Activated CD8-positive, alpha-beta memory T cell treated with anti-CD3 and anti-CD28 coated beads for 24 hours (primary cell): Measurements from ENCODE around the gene ZDHHC20.

Experiments used
- DNase-seq: peaks from one replicate; pipeline ENCODE4 v3.0.0-alpha.2; 2020

The ZDHHC20 gene

DNA sequence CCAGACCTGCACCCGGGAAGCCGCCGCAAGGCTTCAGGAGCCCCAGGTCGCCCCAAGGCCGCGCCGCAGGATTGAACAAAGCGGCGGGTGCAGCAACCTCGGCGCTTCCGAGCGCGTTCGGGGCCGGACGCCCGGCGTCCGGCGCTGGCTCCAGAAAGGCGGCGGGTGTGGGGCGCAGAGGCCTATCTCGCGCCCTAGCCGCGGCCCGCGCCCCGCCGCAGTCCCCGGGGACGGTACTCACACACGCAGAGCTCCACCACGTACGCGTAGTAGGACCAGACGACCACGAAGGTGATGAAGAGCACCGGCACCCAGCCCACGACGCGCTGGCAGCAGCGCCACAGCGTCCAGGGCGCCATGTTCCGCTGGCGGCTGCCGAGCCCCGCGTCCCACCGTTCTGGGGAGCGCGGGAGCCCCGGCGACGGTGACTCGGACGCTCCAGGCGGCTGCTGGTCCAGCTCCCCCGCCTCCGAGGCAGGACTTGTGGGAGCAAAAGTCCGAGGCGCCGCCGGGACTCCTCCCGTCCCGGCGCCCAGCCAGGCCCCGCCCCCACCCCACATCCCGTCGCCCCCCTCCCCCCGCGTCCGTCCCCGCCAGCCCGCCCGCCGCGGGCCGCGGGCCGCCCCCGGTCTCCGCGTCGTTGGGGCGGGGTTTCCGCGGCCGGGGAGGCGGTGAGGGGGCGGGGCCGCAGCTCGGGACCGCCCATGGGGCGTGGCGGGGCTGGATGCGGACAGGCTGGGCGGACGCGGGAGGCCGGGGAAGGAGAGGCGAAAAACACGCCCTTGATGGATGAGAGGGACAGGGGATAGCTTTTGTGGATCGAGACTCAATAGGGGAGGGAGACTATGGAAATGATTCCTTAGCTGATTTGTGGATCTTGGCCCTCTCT, at the start of gene ZDHHC20:
TSS of gene ZDHHC20 (minus strand) at position 491 of the 889 bp plus-strand sequence. CDS start at position 359, 132 bp downstream.
- peak; percentile 98 for DNase-seq

DNA sequence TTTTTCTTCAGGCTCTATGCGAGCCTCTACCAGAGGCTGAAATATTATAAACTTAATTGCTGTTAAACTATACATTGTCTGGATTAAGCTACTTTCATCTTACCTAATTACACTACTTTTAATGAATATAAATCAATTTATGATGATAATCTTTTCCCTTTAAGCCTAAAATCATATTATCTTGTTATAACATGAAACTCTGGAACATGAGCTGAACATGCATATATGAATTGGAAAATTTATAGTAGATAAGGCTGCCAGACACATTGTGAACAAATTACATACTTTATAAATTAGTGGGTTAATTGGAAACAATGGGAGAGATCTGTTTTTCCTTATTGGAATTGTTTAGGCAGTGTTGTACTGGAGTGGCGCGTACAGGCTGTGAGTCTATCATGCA, 45.3 kb upstream of the ZDHHC20 start:
- DNase-seq = no peak

- no peak for DNase-seq
Observed at GRCh38 chr13:21501686-21502085, 42.6 kb upstream of the ZDHHC20 start.

DNA sequence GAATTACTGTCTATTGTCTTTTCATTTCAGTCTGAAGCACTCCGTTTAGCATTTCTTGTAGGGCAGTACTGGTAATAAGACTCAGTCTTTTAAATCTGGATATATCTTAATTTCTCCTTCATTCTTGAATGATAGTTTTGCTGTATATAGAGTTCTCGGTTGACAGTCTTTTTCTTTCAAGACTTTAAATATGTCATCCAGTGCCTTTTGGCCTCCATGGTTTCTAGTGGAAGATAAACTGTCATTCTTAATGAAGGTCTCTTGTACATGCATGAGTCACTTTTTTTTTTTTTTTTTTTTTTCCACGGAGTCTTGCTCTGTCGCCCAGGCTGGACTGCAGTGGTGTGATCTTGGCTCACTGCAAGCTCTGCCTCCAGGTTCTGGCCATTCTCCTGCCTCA, 27.2 kb upstream of the ZDHHC20 start:
- DNase-seq = no peak

GRCh38 chr13:21483748-21484147, 24.6 kb upstream of the ZDHHC20 start:
- no peak for DNase-seq

DNA sequence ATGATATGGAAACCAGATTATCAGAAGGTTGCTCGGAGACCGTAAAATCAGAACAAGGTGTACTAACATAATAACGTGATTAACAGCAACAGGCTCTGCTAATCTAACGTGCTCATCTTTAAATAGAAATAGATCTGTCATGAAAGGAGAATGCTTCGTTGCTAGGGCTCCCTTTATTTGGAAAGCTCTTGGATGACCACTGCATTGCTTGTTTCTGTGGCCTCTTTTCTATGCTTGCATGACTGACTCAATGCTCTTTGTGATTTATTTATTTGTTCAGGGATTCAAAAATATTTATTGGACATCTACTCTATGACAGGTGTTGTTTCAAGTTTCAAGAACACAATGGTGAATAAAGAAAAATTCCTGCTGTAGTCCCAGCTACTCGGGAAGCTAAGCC, 22.3 kb upstream of the ZDHHC20 start:
- no peak for DNase-seq

DNA sequence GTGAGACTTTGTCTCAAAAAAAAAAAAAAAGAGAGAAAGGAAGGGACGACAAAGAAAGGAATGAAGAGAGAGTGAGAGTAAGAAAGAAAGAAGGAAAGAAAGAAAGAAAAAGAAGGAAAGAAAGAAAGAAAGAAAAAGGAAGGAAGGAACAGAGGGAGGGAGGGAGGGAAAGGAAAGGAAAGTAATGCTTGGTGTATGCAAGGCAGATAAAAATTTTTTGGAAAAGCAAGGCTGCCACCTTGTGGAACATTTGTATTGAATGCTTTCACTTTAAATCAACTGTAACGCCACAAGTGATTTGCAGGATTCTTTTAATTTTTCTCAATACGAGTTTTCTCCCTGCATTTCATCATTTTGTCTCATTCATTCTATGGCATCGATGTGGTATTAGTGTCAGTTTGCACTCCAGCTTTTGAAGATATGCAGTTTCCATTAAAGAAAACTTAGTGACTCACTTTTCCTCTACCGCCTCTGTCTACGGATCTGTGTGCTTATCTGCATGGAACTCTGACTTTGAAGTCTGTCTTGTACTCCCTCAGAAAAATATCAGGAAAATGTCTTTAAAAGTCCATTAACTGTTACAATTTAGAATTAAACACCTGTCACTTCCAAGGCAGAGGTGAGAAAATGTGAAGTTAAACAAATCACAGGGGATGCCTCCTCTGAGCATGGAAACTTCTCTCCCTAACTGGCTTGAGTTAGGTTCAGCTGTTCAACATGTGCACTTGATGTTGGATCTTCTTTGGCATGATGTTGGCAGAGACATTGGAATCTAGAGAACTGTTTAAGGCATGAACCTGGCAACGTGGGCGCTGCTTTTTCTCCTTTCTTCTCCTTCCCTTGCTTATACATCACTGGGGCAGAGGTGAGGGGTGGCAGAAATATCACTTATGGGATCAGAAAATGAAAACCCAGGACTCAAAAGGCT, 20.0 kb upstream of the ZDHHC20 start:
- no peak for DNase-seq

DNA sequence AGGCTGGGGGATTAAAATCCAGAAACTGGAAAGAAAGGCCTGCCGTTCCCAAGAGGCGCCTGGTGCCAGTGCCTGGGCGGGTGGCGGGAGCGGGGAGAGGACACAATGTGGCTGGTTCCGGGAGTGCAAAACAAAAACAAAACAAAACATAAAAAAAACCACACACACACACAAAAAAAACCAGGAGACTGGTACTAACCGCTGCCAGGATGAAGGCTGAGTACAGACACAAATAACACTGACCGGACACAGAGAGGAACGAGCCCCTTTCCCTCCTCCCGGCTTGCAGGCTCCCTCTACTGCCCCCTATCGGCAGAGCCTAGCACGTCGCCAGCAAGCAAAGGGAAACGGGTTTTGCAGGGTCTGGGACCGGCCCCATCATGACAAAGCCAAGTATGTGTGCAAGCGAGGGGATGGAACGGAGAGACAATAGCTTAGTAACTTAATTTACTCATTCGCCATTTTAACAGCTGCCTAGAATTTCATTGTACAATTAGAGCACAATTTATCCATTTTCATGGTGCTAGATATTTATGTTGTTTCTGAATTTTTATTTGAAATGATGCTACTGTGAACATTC, 17.9 kb upstream of the ZDHHC20 start:
- DNase-seq = peak; percentile 91

DNA sequence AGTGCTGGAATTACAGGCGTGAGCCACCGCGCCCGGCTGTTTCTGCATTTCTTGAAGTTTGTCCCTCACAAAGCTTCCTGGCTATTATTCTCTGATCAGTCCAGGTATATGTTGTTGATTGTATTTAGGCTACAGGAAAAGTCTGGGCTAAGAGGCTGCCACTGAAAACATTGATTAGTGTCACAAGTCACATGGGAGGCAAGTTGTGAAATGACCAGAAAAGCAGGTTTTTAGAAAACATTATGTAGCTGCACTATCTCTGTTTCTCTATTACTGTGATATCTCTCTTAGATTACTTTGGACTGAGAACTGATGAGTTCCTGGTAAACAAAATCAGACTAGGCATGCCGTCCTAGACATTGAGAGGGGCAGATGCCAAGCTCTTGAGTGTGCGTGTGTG, 16.0 kb upstream of the ZDHHC20 start:
- no peak for DNase-seq

GRCh38 chr13:21470785-21471184, 11.7 kb upstream of the ZDHHC20 start:
- no peak for DNase-seq

- no peak for DNase-seq
Observed at GRCh38 chr13:21466527-21466926, 7.4 kb upstream of the ZDHHC20 start.

DNA sequence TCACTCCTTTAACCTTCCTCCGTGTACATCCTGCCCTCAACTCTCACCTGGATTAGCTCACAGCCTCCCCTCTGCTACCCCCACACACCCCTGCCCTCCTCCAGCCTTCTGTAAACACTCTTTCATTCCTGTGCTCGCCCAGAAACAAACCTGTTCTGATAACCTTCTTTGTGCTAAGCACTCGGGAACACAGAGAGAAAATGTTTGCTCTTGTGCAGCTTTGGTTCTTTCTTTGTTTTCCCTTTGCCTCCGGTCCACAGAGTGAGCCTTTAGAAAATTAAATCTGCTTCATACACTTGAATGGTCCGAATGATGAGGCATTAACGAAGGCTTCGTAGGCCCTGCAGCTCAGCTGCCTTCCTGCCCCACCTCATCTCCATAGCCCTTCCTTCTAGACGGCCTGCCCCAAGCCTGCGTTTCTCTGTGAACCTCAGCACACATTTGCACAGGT, 6.6 kb upstream of the ZDHHC20 start:
- no peak for DNase-seq

DNA sequence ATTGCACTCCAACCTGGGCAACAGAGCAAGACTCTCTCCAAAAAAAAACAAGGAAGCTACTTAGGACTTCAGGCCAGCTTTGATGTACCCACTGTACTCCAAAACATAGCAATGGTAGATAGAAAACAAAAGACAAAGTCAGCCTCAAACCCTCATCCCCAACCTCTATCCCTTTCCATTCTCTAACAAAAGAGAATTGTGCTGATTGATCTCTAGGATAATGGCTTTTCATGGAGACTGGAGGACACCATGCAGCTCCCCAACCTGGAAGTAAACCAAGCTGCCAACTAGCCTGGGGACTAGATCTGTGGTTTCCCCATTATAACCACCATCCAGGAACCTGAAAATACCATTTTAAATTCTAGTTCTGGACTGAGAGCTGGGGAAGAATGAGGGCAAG, 4.3 kb upstream of the ZDHHC20 start:
- no peak for DNase-seq

GRCh38 chr13:21461131-21461530, 2.0 kb upstream of the ZDHHC20 start:
- no peak for DNase-seq

- DNase-seq = peak; percentile 79
Observed at GRCh38 chr13:21458451-21458812, 671 bp downstream of the ZDHHC20 start.

- DNase-seq = no peak
Observed at GRCh38 chr13:21453387-21454081, 5.6 kb downstream of the ZDHHC20 start.

DNA sequence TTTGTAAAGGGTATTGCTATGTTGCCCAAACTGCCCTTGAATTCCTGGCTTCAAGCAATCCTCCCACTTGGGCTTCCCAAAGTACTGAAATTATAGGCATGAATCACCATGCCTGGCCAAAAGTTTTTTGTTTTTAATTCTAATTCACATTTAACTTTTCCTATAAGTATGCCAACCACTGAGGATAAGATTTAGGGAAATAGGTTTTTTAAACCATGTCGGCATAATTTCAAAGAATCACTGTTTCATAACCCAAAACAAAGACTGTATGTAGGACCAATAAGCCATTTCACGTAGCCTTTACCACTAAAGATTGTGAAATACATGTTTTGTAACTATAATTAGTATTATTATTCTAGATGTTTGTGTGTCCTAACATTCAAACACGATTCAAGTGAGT, 8.2 kb downstream of the ZDHHC20 start:
- no peak for DNase-seq

- DNase-seq = no peak
Observed at GRCh38 chr13:21446656-21447055, 12.4 kb downstream of the ZDHHC20 start.

DNA sequence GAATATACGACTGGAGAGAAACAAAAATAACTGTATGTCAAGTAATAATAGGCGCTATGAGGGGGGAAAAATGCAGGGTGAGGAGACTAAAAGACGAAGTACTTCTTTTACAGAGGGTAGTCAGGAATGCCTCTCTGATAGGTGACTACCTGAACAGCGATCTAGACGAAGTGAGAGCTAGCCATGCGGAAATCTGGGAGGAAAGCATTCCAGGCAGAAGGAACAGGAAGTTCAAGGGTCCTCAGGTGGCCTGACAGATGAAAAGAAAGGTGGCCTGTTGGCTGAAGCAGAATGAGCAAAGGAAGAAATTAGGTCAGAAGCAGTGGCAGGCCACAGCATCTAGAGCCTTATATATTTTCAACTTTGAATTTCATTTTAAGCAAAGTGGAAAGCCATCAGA, 13.3 kb downstream of the ZDHHC20 start:
- DNase-seq = no peak

DNA sequence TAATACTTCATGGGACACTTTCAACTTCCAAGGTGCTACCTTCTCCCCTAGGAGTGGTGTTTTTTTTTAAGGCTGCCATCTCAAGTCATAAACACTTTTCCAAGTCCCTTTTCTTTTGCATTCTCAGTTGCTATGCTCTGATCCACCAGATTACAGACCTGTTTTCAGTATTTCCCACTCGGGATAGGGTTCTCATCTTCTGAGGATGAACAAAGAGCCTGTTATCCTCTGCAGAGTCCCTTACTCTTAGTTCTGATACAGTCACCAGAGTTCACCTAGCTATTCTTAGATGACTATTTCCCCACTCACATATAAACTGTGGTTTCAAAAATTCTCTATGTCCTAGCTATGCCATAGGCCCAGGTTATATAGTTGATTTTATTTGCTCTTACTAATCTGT, 15.9 kb downstream of the ZDHHC20 start:
- DNase-seq = no peak

- no peak for DNase-seq
Observed at GRCh38 chr13:21436582-21436981, 22.5 kb downstream of the ZDHHC20 start.

GRCh38 chr13:21435687-21436151, 23.4 kb downstream of the ZDHHC20 start:
- DNase-seq = peak; percentile 61

GRCh38 chr13:21435231-21435630, 23.9 kb downstream of the ZDHHC20 start:
- no peak for DNase-seq
